Renal cortex interstitium (tissue), 11 donors: ENCODE measurements around the gene IL22. TPM values are rescaled to one million over a fixed set of nuclear protein-coding genes. Genes with fewer than 3 reads are reported as not detected.

Experiments used
- DNase-seq, 11 donors: peaks; one replicate each; pipeline ENCODE4 v3.0.0-alpha.2; 2013; ENCODE audit warnings: low read depth in 9 of 11, low spot score in 4 of 11; ENCODE audit errors: extremely low read depth in 1 of 11
- polyA plus RNA-seq, 3 donors: library from polyadenylated mRNA; unstranded; fragments of 120-200 nt; gene quantifications; one replicate each; pipeline ENCODE4 v1.2.1, GENCODE V29; 2013; ENCODE audit not compliant: insufficient read length in 3 of 3

IL22 gene
- polyA plus RNA-seq, 3 donors, result not detected

DNA sequence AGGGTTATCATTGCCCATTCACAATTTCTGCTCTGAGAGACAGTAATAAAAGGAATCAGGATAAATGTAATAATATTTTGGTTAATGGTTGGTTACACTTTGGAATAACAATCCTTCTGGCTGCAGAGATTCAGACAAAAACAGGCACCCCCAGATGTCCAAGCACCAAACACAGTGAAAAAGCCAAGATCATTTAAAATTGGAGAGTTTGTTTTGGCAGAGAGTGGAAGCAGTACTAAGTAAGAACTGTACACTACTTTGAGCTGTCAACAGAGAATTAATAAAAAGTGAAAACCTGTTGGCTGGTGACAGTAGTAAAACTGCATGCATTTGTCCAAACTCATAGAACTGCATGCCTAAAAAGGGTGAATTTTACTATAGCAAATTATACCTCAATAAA lies 15.6 kb upstream of the IL22 start:
- DNase-seq, result no peak

DNA sequence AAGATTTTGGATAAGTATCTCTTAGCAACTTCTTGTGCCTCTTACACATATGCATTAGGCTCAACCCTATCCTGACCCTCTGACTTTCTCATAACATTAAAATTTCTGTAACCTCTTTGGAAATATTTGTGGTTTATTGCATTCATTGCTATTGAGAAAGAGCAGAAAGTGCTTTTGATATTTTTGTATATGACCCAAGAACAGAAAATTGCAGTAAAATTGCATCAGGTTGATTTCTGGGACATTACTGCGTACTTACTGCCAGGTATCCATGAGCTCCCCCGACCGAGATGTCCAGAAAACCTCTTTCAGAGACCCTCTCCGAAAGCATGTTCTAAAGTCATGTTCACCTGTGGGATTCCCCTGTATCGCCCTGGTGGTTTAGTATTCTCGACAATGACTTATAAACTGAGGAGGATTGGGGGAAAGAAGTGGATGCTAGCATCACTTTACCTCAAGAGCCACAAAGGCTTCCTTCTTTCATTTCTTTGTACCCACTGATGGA lies 14.5 kb upstream of the IL22 start:
- no peak for DNase-seq

DNA sequence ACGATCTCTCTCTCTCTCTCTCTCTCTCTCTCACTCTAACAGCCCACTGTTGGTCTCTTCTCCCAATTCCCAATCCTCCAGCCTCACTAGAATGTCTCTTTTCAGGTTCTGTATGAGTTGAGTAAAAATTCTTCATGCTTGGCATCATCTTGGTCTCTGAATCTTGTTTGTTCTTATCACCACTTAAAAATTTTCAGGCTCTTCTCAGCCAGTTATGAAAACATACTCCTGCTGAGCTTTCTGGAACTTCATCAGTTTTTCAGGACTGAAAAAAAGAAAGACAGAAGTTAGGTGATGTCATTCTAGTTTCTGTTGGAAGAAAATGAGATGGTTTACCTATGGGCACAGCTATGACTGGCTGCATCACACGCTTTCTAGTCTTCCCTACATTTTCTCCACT lies 11.5 kb upstream of the IL22 start:
- no peak for DNase-seq

GRCh38 chr12:68264158-68264855 lies 10.9 kb upstream of the IL22 start:
- DNase-seq, result no peak

GRCh38 chr12:68263366-68263765 lies 10.0 kb upstream of the IL22 start:
- DNase-seq, result no peak

DNA sequence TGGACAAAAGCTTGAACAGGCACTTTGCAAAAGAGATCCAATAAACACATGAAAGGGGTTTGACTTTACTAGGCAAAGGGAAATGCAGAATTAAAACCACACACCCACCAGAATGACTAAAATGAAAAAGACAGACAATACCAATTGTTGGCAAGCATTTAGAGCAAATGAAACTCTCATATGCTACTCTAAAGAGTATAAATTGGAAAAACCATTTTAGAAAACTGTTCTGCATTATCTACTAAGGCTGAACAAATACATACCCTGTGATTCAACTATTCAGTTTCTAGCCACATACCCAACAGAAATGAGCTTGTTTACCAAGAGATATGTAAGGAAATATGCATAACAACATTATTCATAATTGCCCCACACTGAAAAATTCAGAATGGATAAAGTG lies 8.5 kb upstream of the IL22 start:
- no peak for DNase-seq

- DNase-seq, result no peak
Measured at GRCh38 chr12:68260153-68260552, 6.7 kb upstream of the IL22 start.

GRCh38 chr12:68259318-68259940 lies 6.0 kb upstream of the IL22 start:
- no peak for DNase-seq

DNA sequence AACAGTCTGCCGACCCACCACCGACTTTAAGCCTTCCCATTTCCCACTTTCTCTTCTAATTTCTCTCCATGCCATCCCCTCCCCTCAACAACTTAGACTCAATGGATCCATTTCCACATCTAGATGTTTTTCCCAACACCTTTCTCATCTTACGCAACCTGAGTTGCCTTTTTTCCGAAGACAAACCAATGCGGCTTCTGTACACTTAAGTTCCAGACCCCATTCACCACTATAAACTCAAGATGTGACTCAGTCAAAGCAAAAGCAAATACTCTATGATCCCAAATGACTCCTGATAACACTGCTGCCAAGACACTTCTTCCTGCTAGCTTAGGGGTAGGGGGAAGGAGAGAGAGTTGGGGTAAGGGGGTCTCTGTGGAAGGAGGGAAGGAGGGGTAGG lies 1.3 kb downstream of the IL22 start:
- DNase-seq, result no peak

DNA sequence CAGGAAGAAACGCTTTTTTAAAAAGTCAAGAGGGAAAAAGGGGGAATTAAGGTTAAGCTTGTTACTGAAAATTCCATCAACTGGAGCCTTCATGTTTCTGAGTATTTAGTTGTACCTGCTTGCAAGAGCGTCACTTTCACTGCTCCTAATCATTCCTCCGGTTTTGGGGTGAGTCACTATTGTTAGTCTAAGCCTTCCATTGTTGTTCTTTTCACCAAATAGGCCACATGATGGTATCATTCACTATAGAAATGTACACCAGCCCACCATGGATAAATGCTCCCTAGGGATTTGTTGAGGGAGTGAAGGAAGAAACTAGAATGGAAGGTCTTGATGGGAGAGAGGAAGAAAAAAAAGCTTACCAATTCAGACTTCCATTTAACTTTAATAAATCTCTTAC lies 3.0 kb downstream of the IL22 start:
- no peak for DNase-seq

DNA sequence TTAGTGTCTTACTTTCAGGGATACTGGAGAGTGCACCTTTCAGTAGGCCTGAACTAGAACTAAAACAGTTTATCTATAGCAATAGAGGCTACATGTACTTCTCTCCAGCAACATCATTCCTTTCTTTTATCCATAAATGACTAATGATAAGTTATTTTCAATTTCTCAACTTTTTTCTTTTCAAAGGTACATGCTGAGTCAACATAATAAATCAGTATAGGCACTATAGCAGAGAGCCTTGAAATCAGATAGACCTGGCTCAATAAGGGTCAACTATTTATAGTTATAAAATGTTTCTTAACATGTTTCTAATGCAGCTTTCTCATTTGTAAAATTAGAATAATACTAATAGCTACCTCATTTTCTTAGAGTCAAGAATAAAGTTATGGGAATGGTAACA lies 5.6 kb downstream of the IL22 start:
- no peak for DNase-seq

GRCh38 chr12:68246350-68246749 lies 7.1 kb downstream of the IL22 start:
- DNase-seq, result no peak

DNA sequence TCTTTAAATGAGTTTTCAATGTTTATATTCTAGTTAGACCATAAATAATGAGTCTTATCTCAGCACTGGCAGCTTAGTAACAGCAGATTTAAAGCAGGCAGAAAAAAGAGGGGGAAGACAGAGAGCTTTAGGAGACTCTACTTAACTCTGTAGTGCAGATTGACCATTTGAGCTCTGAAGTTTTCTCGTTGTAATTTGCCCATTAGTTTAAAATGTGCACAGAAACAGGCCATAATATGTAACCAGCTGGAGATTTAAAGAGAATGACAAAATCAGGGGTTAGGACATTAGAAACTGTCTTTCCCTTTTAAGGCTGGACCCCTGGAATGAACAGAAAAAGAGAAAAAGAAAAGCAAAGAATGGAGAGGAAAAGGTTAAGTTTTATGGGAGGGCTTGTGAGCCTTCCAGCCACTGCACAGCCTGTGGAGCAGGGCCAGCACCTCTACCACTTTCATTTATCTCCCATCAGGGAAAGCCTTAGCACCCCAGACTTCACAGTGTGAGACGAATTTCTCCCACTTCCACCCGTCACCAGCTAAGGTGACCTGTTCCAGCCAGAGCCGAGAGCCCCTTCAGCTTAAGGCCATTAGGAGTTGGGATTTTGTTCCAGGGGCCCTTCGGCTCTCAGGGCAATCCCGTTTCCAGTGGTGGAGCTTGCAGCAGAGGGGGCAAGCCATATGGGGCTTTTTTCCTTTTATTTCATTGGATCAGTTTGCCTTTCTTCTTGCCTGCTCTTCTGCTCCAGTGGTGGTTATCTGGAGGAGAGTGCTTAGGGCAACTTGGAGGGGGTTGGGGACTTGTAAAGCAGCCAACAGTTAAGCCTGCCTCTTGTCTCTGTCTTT lies 8.0 kb downstream of the IL22 start:
- DNase-seq, result peak in 7 of 11 donors; percentile 23 to 52 (median 37)

DNA sequence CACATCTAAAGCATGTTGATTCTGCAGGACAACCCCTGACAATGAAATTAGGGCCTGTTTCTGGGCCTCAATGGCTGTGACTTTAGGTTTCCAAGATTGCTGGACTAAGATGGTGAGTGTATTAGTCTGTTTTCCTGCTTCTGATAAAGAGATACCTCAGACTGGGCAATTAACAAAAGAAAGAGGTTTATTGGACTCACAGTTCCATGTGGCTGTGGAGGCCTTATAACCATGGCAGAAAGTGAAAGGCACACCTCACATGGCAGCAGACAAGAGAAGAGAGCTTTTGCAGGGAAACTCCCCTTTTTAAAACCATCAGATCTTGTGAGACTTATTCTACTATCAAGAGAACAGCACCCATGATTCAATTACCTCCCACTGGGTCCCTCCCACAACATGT lies 10.6 kb downstream of the IL22 start:
- no peak for DNase-seq

DNA sequence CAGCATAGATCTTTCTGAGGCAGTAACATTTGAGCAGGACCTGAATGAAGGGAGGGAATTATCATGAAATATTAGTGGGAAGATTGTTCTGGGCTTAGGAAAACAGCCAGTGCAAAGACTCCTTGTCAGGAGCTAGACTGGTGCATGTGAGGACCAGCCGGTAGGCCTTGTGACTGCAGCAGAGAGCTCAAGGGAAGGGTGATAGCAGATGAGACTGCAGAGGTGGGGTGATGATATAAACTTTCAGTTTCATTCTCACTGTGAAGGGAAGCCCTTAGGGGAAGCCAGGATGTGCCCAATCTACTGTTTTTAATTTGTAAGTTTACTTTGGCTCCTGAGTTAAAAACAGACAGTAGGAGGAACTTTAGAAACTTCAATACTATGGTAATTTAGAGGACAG lies 12.4 kb downstream of the IL22 start:
- DNase-seq, result no peak

GRCh38 chr12:68240079-68240478 lies 13.3 kb downstream of the IL22 start:
- DNase-seq, result no peak

DNA sequence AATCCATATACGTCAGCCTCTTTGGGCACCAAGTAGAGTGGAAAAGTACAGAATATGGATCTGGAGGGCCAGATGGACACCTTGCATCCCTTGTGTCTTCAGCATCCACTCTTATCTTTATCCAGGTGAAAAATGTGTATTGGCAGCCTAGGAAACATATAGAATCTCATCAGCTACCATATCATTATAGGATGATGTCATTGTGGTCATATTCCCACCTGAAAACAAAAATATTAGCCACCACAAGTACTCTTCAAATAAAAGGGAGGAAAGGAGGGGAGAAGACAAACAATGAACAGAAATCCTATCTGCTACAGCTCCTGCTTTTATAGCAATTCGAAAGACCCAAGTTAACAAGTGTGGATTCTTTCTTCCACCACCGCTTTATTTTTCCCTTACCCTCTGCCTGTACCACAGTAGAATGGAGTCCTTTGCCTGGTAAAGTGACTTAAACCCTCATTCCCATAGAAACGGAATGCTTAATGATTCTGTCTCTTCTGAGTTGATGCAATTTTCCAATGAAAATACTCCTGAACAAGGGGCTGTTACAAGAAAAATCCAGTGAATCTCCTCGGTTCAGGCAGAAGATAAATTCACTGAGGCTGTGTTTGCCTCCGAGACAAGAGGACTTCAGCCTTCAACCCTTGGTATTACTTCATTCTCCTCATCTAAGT lies 14.0 kb downstream of the IL22 start:
- DNase-seq, result no peak

- DNase-seq, result no peak
Measured at GRCh38 chr12:68237619-68238018, 15.8 kb downstream of the IL22 start.

GRCh38 chr12:68237078-68237477 lies 16.3 kb downstream of the IL22 start:
- no peak for DNase-seq
